ENCODE measurements around the gene PEX13.
A peak's percentile ranks its signal among the peaks of the same experiment; 100 is the strongest.

The PEX13 gene

GRCh38 chr2:60991644-60992043, 25.9 kb upstream of the PEX13 start:
- H3K4me3 ChIP-seq (replicated peaks; ENCODE audit: low read depth, low read length), result no peak overlapping the region
- DNase-seq (ENCODE audit: extremely low read depth, low read depth), result no peak
- TF ChIP-seq CTCF (IDR thresholded peaks at IDR 0.05; ENCODE audit: low read depth, low read length, missing control alignments), result no peak

GRCh38 chr2:60992985-60993392, 24.5 kb upstream of the PEX13 start:
- DNase-seq (ENCODE audit: extremely low read depth, low read depth), result no peak
- H3K4me3 ChIP-seq (replicated peaks; ENCODE audit: low read depth, low read length), result no peak overlapping the region
- TF ChIP-seq CTCF (IDR thresholded peaks at IDR 0.05; ENCODE audit: low read depth, low read length, missing control alignments), result no peak

GRCh38 chr2:60994131-60994530, 23.4 kb upstream of the PEX13 start:
- no peak for TF ChIP-seq CTCF (IDR thresholded peaks at IDR 0.05; ENCODE audit: low read depth, low read length, missing control alignments)
- H3K4me3 ChIP-seq (replicated peaks; ENCODE audit: low read depth, low read length), result no peak overlapping the region
- DNase-seq (ENCODE audit: extremely low read depth, low read depth), result no peak

- no peak overlapping the region for H3K4me3 ChIP-seq (replicated peaks; ENCODE audit: low read depth, low read length)
- peak; percentile 52 for DNase-seq (ENCODE audit: extremely low read depth, low read depth)
- peak; percentile 37 for TF ChIP-seq CTCF (IDR thresholded peaks at IDR 0.05; ENCODE audit: low read depth, low read length, missing control alignments)
Measured at GRCh38 chr2:60998628-60999545, 18.6 kb upstream of the PEX13 start.

GRCh38 chr2:61005736-61006135, 11.8 kb upstream of the PEX13 start:
- no peak for TF ChIP-seq CTCF (IDR thresholded peaks at IDR 0.05; ENCODE audit: low read depth, low read length, missing control alignments)
- DNase-seq (ENCODE audit: extremely low read depth, low read depth), result no peak

GRCh38 chr2:61006486-61007105, 10.9 kb upstream of the PEX13 start:
- no peak for TF ChIP-seq CTCF (IDR thresholded peaks at IDR 0.05; ENCODE audit: low read depth, low read length, missing control alignments)
- no peak overlapping the region for H3K4me3 ChIP-seq (replicated peaks; ENCODE audit: low read depth, low read length)
- DNase-seq (ENCODE audit: extremely low read depth, low read depth), result no peak

More at GRCh38 chr2:61005736-61006135, 11.8 kb upstream of the PEX13 start:
- H3K4me3 ChIP-seq (replicated peaks; ENCODE audit: low read depth, low read length), result no peak overlapping the region
